Mesodermal cell (in vitro differentiated cells): Measurements from ENCODE around the gene NRROS.

Experiments
- H3K27ac ChIP-seq: 2 replicates; pipeline ENCODE4 v1.7.0; 2013; ENCODE audit warnings: mild to moderate bottlenecking, low read depth, low read length, moderate library complexity; ENCODE audit not compliant: severe bottlenecking
- H3K36me3 ChIP-seq: 2 replicates; pipeline ENCODE4 v1.7.1; 2013; ENCODE audit warnings: mild to moderate bottlenecking, low read length, moderate library complexity; ENCODE audit not compliant: control insufficient read depth, insufficient read depth
- H3K4me1 ChIP-seq: one replicate; pipeline ENCODE4 v1.7.1; 2013; ENCODE audit warnings: mild to moderate bottlenecking, low read length; ENCODE audit not compliant: insufficient read depth, control insufficient read depth, poor library complexity, severe bottlenecking
- H3K4me3 ChIP-seq: 2 replicates; pipeline ENCODE4 v1.7.0; 2013; ENCODE audit warnings: low read length, control low read depth, mild to moderate bottlenecking; ENCODE audit not compliant: insufficient read depth, poor library complexity, severe bottlenecking; ENCODE audit errors: extremely low read depth
- H3K9me3 ChIP-seq: 2 replicates; pipeline ENCODE4 v1.7.1; 2013; ENCODE audit warnings: mild to moderate bottlenecking, low read length, moderate library complexity; ENCODE audit not compliant: control insufficient read depth
- WGBS, 2 experiments: methylation state at CpG; one replicate each; pipeline ENCODE4 v1.1.5; 2013; ENCODE audit warnings: missing lambda C conversion rate in 2 of 2; ENCODE audit not compliant: insufficient coverage in 2 of 2; 5-methylcytosine and 5-hydroxymethylcytosine counted together

The NRROS gene

GRCh38 chr3:196700801-196701200 is 61.3 kb downstream of the NRROS start:
- H3K27ac ChIP-seq, result no peak overlapping the region
- H3K36me3 ChIP-seq, result no peaks in the 10 kb centered on the region
- no peak overlapping the region for H3K4me3 ChIP-seq
- no peaks in the 10 kb centered on the region for H3K9me3 ChIP-seq
- peaks cover 3% of the 10 kb centered on the region for H3K4me1 ChIP-seq
- WGBS, 2 experiments, result 93% methylated on average over 4 of the region's 4 CpGs

GRCh38 chr3:196706327-196706726 is 66.8 kb downstream of the NRROS start:
- H3K36me3 ChIP-seq, result no peaks in the 10 kb centered on the region
- H3K9me3 ChIP-seq, result no peaks in the 10 kb centered on the region
- H3K27ac ChIP-seq, result no peak overlapping the region
- no CpG with 5 or more reads among the region's 5 CpGs for WGBS, 2 experiments
- no peak overlapping the region for H3K4me3 ChIP-seq
- no peaks in the 10 kb centered on the region for H3K4me1 ChIP-seq

- Histone ChIP-seq H3K4me1 (no peaks in the 10 kb centered on the region), H3K4me3 (no peak overlapping the region), H3K9me3 (no peaks in the 10 kb centered on the region), H3K27ac (no peak overlapping the region), H3K36me3 (no peaks in the 10 kb centered on the region)
- WGBS, 2 experiments, result 94 to 100% methylated on average over 3 to 4 of the region's 4 CpGs
These were observed 67.2 kb downstream of the NRROS start for GRCh38 chr3:196706731-196707130.

- no peaks in the 10 kb centered on the region for H3K4me1 ChIP-seq
- H3K27ac ChIP-seq, result no peak overlapping the region
- H3K9me3 ChIP-seq, result no peaks in the 10 kb centered on the region
- H3K36me3 ChIP-seq, result no peaks in the 10 kb centered on the region
- 92% methylated on average over 4 to 6 of the region's 8 CpGs for WGBS, 2 experiments
- H3K4me3 ChIP-seq, result no peak overlapping the region
These were observed 68.1 kb downstream of the NRROS start for GRCh38 chr3:196707566-196707965.

DNA sequence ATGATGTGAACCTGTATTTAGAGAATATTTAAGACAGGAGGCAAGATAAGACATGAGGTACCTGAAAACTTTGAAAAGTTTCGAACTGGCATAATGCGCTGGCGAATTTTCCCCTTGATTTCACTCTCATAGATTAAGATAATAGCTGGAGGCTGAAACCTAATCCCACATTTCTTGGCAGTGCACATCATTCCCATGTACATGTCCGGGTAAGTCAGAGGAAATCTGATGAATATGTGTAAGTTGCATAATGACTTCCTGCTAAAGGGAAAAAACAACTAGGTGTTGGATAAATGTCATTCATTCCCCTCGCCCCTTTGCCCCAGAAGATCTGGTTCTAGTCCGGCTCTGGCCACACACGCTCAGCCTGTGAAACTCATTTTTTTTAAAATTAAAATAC is 69.0 kb downstream of the NRROS start:
- Histone ChIP-seq H3K9me3 (no peaks in the 10 kb centered on the region), H3K36me3 (no peaks in the 10 kb centered on the region), H3K27ac (no peak overlapping the region), H3K4me3 (no peak overlapping the region), H3K4me1 (no peaks in the 10 kb centered on the region)
- WGBS, 2 experiments, result 84% methylated on average over 3 to 4 of the region's 7 CpGs
